Neural crest cell (in vitro differentiated cells): ENCODE results near the gene RCC1. TPM values are rescaled to one million over a fixed set of nuclear protein-coding genes. Genes with fewer than 3 reads are reported as not detected.
A peak's percentile ranks its signal among the peaks of the same experiment; 100 is the strongest.
"Not testable (repeated sequence)": the region's sequence is repeated elsewhere in the genome, so short reads cannot be mapped to it uniquely, and the experiment has no call there.

ENCODE experiments used
- DNase-seq: peaks from one replicate; pipeline ENCODE4 v3.0.0; 2021; ENCODE audit warnings: low read depth, mixed read lengths, low spot score
- H3K27ac Mint-ChIP-seq: one replicate; pipeline ENCODE4 v1.8.0; 2021; ENCODE audit warnings: mild to moderate bottlenecking, mixed read lengths; ENCODE audit not compliant: unreplicated experiment
- H3K27me3 Mint-ChIP-seq: 2 replicates; pipeline ENCODE4 v1.8.0; 2021; ENCODE audit warnings: low read depth, mild to moderate bottlenecking, mixed read lengths
- H3K36me3 Mint-ChIP-seq: 2 replicates; pipeline ENCODE4 v1.8.0; 2021; ENCODE audit warnings: low read depth, mild to moderate bottlenecking, mixed read lengths
- H3K4me1 Mint-ChIP-seq: 2 replicates; pipeline ENCODE4 v1.8.0; 2021; ENCODE audit warnings: mixed read lengths
- H3K4me3 Mint-ChIP-seq: one replicate; pipeline ENCODE4 v1.8.0; 2021; ENCODE audit warnings: mild to moderate bottlenecking, mixed read lengths
- H3K9me3 Mint-ChIP-seq: 2 replicates; pipeline ENCODE4 v1.8.0; 2021; ENCODE audit warnings: mixed read lengths
- CTCF ChIP-seq: fragments of 200-600 bp; sonication (generic); conservative IDR thresholded peaks from 2 replicates; pipeline ENCODE4 v1.5.0; 2021; ENCODE audit warnings: antibody characterized with exemption, mild to moderate bottlenecking
- total RNA-seq: library from RNA; stranded (reverse); gene quantifications from 2 replicates; pipeline ENCODE4 v1.2.1, GENCODE V29; 2021

The RCC1 gene
- total RNA-seq, 1 donor from 2014 or later, result 94.8 TPM

DNA sequence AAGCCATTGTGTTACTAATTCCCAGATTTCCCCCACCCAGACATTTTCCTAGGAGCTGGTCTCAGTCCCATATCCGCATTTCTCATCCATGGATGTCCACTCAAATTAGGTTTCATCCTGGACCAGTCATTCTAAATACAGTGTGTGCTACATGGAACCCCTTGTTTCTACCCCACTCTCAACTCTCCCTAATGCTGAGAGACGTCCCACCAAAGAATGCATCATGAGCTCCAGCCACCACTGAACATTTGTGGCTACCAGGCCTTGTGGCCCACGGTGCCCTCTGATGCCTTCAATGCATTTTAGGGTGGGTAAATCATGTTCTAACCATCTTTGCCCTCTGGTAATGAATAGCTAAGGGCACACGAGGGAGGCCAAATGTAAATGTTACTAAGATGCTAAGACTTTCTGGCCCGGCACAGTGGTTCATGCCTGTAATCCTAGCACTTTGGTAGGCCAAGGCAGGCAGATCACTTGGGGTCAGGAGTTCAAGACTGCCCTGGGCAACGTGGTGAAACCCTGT lies 72.9 kb downstream of the RCC1 start:
- H3K27me3 Mint-ChIP-seq, result peaks cover 10% of the 10 kb centered on the region
- no peak for DNase-seq
- peak overlapping the region; percentile 88 for H3K27ac Mint-ChIP-seq
- no peaks in the 10 kb centered on the region for H3K9me3 Mint-ChIP-seq
- H3K4me3 Mint-ChIP-seq, result peak overlapping the region; percentile 73
- peaks cover 40% of the 10 kb centered on the region for H3K4me1 Mint-ChIP-seq
- H3K36me3 Mint-ChIP-seq, result peaks cover 31% of the 10 kb centered on the region
- TF ChIP-seq CTCF, result no peak

- H3K27me3 Mint-ChIP-seq, result peaks cover 10% of the 10 kb centered on the region
- peak overlapping the region; percentile 81 for H3K27ac Mint-ChIP-seq
- peaks cover 31% of the 10 kb centered on the region for H3K36me3 Mint-ChIP-seq
- no peaks in the 10 kb centered on the region for H3K9me3 Mint-ChIP-seq
- no peak for TF ChIP-seq CTCF
- peaks cover 40% of the 10 kb centered on the region for H3K4me1 Mint-ChIP-seq
- no peak for DNase-seq
- peak overlapping the region; percentile 94 for H3K4me3 Mint-ChIP-seq
These were observed 73.6 kb downstream of the RCC1 start for GRCh38 chr1:28579401-28579800.

GRCh38 chr1:28580722-28581530 lies 75.1 kb downstream of the RCC1 start:
- Mint-ChIP-seq H3K4me3 (peak overlapping the region; percentile 94), H3K27ac (peak overlapping the region; percentile 97), H3K9me3 (no peaks in the 10 kb centered on the region), H3K4me1 (peaks cover 40% of the 10 kb centered on the region), H3K36me3 (peaks cover 31% of the 10 kb centered on the region), H3K27me3 (peaks cover 10% of the 10 kb centered on the region)
- peak; percentile 14 for TF ChIP-seq CTCF
- DNase-seq, result peak; percentile 20

- TF ChIP-seq CTCF, result peak; percentile 11
- Mint-ChIP-seq H3K27ac (peak overlapping the region; percentile 98), H3K4me3 (peak overlapping the region; percentile 94), H3K4me1 (peaks cover 44% of the 10 kb centered on the region), H3K27me3 (peaks cover 10% of the 10 kb centered on the region), H3K36me3 (peaks cover 31% of the 10 kb centered on the region), H3K9me3 (no peaks in the 10 kb centered on the region)
- DNase-seq, result peak; percentile 98
These were observed 75.8 kb downstream of the RCC1 start for GRCh38 chr1:28581531-28582247.

- DNase-seq, result no peak
- Mint-ChIP-seq H3K4me3 (peak overlapping the region; percentile 94), H3K27ac (peak overlapping the region; percentile 98), H3K4me1 (peaks cover 44% of the 10 kb centered on the region), H3K9me3 (no peaks in the 10 kb centered on the region), H3K36me3 (peaks cover 27% of the 10 kb centered on the region), H3K27me3 (peaks cover 10% of the 10 kb centered on the region)
- no peak for TF ChIP-seq CTCF
These were observed 76.4 kb downstream of the RCC1 start for GRCh38 chr1:28582248-28582615.

GRCh38 chr1:28586585-28587391 lies 80.9 kb downstream of the RCC1 start:
- H3K9me3 Mint-ChIP-seq, H3K36me3 Mint-ChIP-seq, DNase-seq, H3K27me3 Mint-ChIP-seq, H3K27ac Mint-ChIP-seq: not testable (repeated sequence)
- Mint-ChIP-seq H3K4me1 (peaks cover 22% of the 10 kb centered on the region), H3K4me3 (peak overlapping the region; percentile 19)
